ENCODE results near the gene NFAT5.

DNA sequence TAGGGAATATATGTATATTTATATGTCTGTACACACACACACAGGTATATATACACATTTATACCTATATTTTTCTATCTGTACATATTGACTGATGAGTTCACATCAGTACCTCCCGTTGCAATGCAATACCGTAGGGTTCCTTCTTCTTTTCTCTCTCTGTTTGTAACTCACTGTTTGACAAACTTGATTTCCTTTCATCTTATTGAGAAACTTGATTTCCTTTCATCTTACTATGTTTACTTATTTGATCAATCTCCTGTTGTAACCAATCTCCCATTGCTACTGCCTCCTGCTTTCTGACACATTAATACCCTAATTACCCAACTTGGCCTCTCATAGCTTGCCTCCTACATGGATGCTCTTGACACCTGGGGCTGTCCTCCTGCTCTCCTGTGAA, 49.8 kb downstream of the NFAT5 start:
- TF ChIP-seq, protein P1, sequence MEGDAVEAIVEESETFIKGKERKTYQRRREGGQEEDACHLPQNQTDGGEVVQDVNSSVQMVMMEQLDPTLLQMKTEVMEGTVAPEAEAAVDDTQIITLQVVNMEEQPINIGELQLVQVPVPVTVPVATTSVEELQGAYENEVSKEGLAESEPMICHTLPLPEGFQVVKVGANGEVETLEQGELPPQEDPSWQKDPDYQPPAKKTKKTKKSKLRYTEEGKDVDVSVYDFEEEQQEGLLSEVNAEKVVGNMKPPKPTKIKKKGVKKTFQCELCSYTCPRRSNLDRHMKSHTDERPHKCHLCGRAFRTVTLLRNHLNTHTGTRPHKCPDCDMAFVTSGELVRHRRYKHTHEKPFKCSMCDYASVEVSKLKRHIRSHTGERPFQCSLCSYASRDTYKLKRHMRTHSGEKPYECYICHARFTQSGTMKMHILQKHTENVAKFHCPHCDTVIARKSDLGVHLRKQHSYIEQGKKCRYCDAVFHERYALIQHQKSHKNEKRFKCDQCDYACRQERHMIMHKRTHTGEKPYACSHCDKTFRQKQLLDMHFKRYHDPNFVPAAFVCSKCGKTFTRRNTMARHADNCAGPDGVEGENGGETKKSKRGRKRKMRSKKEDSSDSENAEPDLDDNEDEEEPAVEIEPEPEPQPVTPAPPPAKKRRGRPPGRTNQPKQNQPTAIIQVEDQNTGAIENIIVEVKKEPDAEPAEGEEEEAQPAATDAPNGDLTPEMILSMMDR (IDR thresholded peaks at IDR 0.05): no peak
- no peak for TF ChIP-seq POLR2A (IDR thresholded peaks at IDR 0.05)
